Kidney (tissue), 14 donors: ENCODE data around the gene LRP10. TPM values are rescaled to one million over a fixed set of nuclear protein-coding genes. Genes with fewer than 3 reads are reported as not detected.
"Not testable (repeated sequence)": the region's sequence is repeated elsewhere in the genome, so short reads cannot be mapped to it uniquely, and the experiment has no call there.

ENCODE experiments used
- DNase-seq, 5 donors: peaks; one replicate each; pipeline ENCODE4 v3.0.0-alpha.2; 2013 to 2020
- FAIRE-seq: peaks from 2 replicates; lab custom pipeline; 2012; peaks lifted over from hg19 to GRCh38; lab: Jason Lieb, UNC
- H3K27ac ChIP-seq, 2 donors: one replicate each; pipeline ENCODE4 v1.7.0; 2013; ENCODE audit warnings: low read depth in 2 of 2, low read length in 2 of 2, inconsistent platforms in 1 of 2
- H3K27me3 ChIP-seq: one replicate; pipeline ENCODE4 v1.7.1; 2013; ENCODE audit warnings: low read length, inconsistent platforms; ENCODE audit not compliant: control insufficient read depth, insufficient read depth
- H3K36me3 ChIP-seq, 3 donors: one replicate each; pipeline versions ENCODE4 v1.7.0 to v1.7.1; 2013; ENCODE audit warnings: low read length in 3 of 3, control low read depth in 1 of 3, inconsistent platforms in 1 of 3; ENCODE audit not compliant: insufficient read depth in 3 of 3, control insufficient read depth in 2 of 3
- H3K4me1 ChIP-seq, 3 donors: one replicate each; pipeline versions ENCODE4 v1.7.0 to v1.7.1; 2013; ENCODE audit warnings: low read length in 3 of 3, inconsistent platforms in 1 of 3, low read depth in 1 of 3; ENCODE audit not compliant: control insufficient read depth in 2 of 3, insufficient read depth in 2 of 3
- H3K4me3 ChIP-seq, 3 donors: one replicate each; pipeline versions ENCODE4 v1.7.0 to v1.8.1; 2013; ENCODE audit warnings: low read length in 3 of 3, control low read depth in 1 of 3, inconsistent platforms in 1 of 3
- H3K9ac ChIP-seq, 3 donors: one replicate each; pipeline versions ENCODE4 v1.7.0 to v1.7.1; 2013; ENCODE audit warnings: low read length in 3 of 3, control low read depth in 1 of 3, inconsistent platforms in 1 of 3
- H3K9me3 ChIP-seq, 3 donors: one replicate each; pipeline versions ENCODE4 v1.7.0 to v1.7.1; 2013; ENCODE audit warnings: low read length in 3 of 3, control low read depth in 1 of 3, inconsistent platforms in 1 of 3; ENCODE audit not compliant: control insufficient read depth in 2 of 3, insufficient read depth in 1 of 3
- intact Hi-C: fragments of 100-400 bp; cut with DNase I; formaldehyde crosslinking; loops from one replicate; pipeline ENCODE4 v1.11.1; 2022
- polyA plus RNA-seq: library from polyadenylated mRNA; stranded (reverse); fragments of 350-450 nt; fragmentation: Illumina TruSeq; extraction: RNeasy Lipid Tissue Mini Kit (QIAGEN cat#74804); gene quantifications from one replicate; pipeline ENCODE4 v1.2.3, GENCODE V29; 2014; ENCODE audit warnings: low read depth, low replicate concordance; ENCODE audit not compliant: insufficient read depth
- total RNA-seq: library from RNA; stranded (reverse); fragmentation: NEBNext Ultra II Directional; extraction: Animal tissue kit (Norgen Biotek cat#: 25700); gene quantifications from one replicate; pipeline ENCODE4 v1.2.1, GENCODE V29; 2021
- TF ChIP-seq, protein P1 (sequence below): IDR thresholded peaks from 3 replicates; pipeline ENCODE4 v1.5.1; 2012; ENCODE audit warnings: mild to moderate bottlenecking, moderate library complexity, borderline replicate concordance; ENCODE audit not compliant: insufficient read depth; ENCODE audit errors: extremely low read depth
- donor health status: control.
- donor health status: control.
- donor health status: control.
- donor health status: control.
- donor health status: control.
- donor health status: DM: yes; HTN: yes; CAD: no.
- donor health status: Normal renal cell carcinoma (clear cell type).

LRP10 gene
- total and polyA plus RNA-seq, 2 donors from 2014 or later: 74.7 to 207 TPM

GRCh38 chr14:22850944-22851764 is 20.4 kb upstream of the LRP10 start:
- H3K4me1 ChIP-seq: peaks cover 3 to 21% (median 10%) of the 10 kb centered on the region in 3 donors
- no peak for FAIRE-seq
- no peaks in the 10 kb centered on the region for H3K27me3 ChIP-seq
- peaks cover 0 to 3% (median 2%) of the 10 kb centered on the region in 3 donors for H3K36me3 ChIP-seq
- intact Hi-C loops: loop anchor here (10.0 kb wide), 1 partner anchor 276 kb away; no protein-coding TSS in a partner anchor
- no peaks in the 10 kb centered on the region for H3K9me3 ChIP-seq
- DNase-seq: peak in 2 of 5 donors; percentile 41 to 94
- TF ChIP-seq, protein P1, sequence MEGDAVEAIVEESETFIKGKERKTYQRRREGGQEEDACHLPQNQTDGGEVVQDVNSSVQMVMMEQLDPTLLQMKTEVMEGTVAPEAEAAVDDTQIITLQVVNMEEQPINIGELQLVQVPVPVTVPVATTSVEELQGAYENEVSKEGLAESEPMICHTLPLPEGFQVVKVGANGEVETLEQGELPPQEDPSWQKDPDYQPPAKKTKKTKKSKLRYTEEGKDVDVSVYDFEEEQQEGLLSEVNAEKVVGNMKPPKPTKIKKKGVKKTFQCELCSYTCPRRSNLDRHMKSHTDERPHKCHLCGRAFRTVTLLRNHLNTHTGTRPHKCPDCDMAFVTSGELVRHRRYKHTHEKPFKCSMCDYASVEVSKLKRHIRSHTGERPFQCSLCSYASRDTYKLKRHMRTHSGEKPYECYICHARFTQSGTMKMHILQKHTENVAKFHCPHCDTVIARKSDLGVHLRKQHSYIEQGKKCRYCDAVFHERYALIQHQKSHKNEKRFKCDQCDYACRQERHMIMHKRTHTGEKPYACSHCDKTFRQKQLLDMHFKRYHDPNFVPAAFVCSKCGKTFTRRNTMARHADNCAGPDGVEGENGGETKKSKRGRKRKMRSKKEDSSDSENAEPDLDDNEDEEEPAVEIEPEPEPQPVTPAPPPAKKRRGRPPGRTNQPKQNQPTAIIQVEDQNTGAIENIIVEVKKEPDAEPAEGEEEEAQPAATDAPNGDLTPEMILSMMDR: no peak
- peak overlapping the region in 1 of 3 donors; percentile 26 for H3K9ac ChIP-seq
- peak overlapping the region; percentile 67 to 86 for H3K27ac ChIP-seq
- H3K4me3 ChIP-seq: no peak overlapping the region

GRCh38 chr14:22852178-22852577 is 19.4 kb upstream of the LRP10 start:
- H3K9me3 ChIP-seq, H3K27ac ChIP-seq, H3K27me3 ChIP-seq, H3K36me3 ChIP-seq, H3K4me3 ChIP-seq, DNase-seq, H3K9ac ChIP-seq, FAIRE-seq: not testable (repeated sequence)
- H3K4me1 ChIP-seq: peaks cover 3 to 21% (median 10%) of the 10 kb centered on the region in 3 donors
- intact Hi-C loops: loop anchor here (10.0 kb wide), 1 partner anchor 277 kb away; no protein-coding TSS in a partner anchor

- peaks cover 3 to 21% (median 10%) of the 10 kb centered on the region in 3 donors for H3K4me1 ChIP-seq
- H3K4me3 ChIP-seq: no peak overlapping the region
- H3K27me3 ChIP-seq: no peaks in the 10 kb centered on the region
- TF ChIP-seq, protein P1: no peak
- H3K36me3 ChIP-seq: no peaks in the 10 kb centered on the region
- H3K9ac ChIP-seq: no peak overlapping the region
- H3K9me3 ChIP-seq: no peaks in the 10 kb centered on the region
- no peak for DNase-seq
- H3K27ac ChIP-seq: no peak overlapping the region
- intact Hi-C loops: loop anchor here (10.0 kb wide), 1 partner anchor 278 kb away; no protein-coding TSS in a partner anchor
- FAIRE-seq: no peak
Observed at GRCh38 chr14:22852599-22852939, 19.0 kb upstream of the LRP10 start.

DNA sequence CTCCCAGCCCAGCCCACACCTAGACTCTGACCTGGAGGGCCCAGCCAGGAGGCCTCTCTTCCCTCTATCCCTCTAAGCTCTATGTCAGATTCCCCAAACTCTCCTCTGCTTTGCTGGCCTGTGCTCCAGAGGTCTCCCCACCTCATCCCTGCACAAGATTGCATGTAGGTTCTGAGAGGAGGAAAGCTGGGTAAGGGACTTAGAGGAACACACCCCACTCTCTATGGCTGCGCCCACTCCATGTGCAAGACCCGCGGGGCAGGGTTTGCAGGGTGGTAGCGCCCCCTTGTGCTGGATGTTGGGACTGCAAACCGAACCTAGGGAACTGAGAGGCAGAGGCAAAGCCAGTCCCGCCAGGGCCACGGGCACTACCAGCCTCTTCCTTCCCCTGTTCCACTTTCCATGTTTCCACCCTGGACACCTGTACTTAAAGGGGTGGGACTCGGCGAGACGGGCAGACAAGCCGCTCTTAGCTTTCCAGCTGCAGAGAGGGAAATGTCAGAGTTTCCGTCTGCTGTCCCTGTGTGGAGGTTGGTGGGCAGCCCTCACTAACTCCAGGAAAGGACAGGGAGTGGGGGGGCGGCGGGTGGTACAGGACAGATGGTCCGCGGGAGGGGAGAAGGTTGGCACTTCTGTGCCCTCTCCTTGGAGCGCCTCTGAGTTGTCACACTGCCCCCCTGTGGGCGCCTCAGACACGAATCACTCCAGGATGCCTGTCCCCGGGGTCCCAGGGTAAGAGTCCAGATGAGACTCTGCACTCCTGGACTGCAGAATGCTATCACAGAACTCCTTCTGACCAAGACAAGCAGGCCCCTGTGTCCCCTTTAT is 18.4 kb upstream of the LRP10 start:
- FAIRE-seq (no peak), DNase-seq (peak; percentile 92 to 96 (median 95))
- Histone ChIP-seq H3K36me3 (no peaks in the 10 kb centered on the region), H3K27ac (peak overlapping the region; percentile 47 to 73), H3K9ac (peak overlapping the region in 2 of 3 donors; percentile 51 to 83), H3K27me3 (no peaks in the 10 kb centered on the region), H3K4me1 (peaks cover 0 to 18% (median 5%) of the 10 kb centered on the region in 3 donors), H3K4me3 (peak overlapping the region; percentile 58 to 73 (median 71)), H3K9me3 (no peaks in the 10 kb centered on the region)
- intact Hi-C loops: loop anchor here (10.0 kb wide), 1 partner anchor 278 kb away; no protein-coding TSS in a partner anchor
- TF ChIP-seq, protein P1: peak; percentile 98

- not testable (repeated sequence) for H3K9me3 ChIP-seq, H3K36me3 ChIP-seq, FAIRE-seq, H3K4me3 ChIP-seq, H3K9ac ChIP-seq, H3K27ac ChIP-seq, DNase-seq, H3K27me3 ChIP-seq
- intact Hi-C loops: loop anchor here (10.0 kb wide), 1 partner anchor 279 kb away; no protein-coding TSS in a partner anchor
- H3K4me1 ChIP-seq: peaks cover 0 to 14% (median 0%) of the 10 kb centered on the region in 3 donors
Observed at GRCh38 chr14:22854296-22854695, 17.2 kb upstream of the LRP10 start.
